Measurements from ENCODE around the gene GPR84.

The GPR84 gene

DNA sequence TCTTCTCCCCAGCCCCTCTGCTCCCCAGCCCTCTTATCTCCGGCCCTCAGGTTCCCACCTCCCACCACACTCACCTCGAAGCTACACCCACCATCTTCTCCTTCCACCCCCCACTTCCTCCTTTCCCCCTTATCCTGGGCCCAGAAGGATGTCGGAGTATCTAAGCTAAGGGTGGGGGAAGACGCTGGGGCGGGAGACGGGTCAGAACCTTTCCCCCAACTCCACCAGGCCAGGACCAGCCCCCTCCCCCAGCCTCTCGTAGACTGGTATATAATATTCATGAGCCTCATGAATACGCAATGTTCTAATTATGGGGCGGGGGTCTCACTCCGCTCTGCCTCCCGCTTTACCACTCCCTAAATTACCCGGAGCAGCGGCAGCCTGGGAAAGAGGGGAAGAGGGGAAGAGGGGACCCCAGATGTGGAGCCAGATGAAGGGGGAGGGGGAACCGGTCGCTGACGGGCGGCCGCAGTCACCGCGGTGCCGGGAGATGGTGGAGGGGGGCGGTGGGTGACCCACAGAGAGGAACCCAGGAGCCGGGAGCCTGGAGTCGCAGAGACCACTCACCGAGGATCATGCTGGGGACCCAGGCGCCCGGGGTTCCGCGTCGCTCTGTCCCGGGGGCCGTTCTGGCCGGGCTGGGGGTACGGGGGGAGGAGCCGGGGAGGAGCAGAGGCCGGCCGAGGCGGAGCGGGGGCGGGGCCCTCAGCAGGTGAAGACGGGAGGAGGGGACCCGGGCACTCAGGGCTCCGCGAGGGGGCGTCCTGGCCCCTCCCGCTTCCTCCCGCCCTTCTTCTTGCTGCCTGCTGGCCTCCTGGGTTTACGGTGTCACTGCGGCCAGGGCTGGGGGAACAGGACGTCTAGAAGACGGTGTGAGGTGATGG is 26.6 kb upstream of the GPR84 start:
- peak; percentile 70 to 74 for DNase-seq

GRCh38 chr12:54390176-54390667 is 25.9 kb upstream of the GPR84 start:
- no peak for DNase-seq

DNA sequence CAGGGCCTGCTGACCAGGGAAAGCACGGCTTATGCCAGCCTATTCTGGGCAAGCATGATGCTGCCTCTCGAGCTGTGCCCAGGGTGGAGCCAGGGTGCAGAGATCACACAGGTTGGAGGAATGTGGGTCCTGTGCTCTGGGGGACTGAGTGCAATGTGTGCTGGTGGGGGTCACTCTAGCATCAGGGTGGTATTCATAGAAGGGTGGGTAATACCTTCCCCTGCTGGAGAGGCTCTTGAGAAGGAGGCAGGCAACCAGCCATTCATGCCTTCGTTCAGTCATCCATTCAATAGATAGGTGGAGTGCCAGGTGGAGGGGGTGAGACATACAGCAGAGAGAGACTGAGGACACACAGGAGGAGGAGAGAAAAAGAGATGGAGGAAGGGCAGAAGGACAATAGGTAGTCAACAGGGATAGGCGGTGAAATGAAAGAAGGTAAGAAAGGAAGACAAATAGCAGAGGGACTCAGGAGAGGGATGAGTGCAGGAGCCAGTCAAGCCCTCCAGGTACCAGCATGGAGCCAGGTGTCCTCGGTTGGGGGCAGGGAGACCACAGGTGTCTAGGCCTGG is 25.4 kb upstream of the GPR84 start:
- no peak for DNase-seq

DNA sequence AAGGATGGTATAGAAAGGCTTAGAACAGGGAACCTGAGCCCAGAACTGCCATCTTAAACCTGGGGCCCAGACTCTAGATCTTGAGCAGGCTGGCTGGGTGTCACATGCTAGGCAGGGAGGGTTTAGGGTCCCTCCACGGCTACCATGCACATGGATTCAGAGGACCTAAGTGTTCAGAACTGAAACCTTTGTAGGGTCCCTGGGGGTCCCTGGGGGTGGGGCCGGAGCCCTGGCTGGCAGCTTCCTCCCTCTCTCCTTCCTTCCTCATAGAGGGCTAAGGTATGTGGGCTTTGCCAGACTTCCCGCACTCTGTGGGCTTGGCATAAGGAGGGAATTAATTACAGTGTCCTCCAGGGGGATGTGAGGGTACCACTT is 24.8 kb upstream of the GPR84 start:
- no peak for DNase-seq

GRCh38 chr12:54388237-54389133 is 24.2 kb upstream of the GPR84 start:
- no peak for DNase-seq

GRCh38 chr12:54387114-54387467 is 22.8 kb upstream of the GPR84 start:
- DNase-seq, result no peak

DNA sequence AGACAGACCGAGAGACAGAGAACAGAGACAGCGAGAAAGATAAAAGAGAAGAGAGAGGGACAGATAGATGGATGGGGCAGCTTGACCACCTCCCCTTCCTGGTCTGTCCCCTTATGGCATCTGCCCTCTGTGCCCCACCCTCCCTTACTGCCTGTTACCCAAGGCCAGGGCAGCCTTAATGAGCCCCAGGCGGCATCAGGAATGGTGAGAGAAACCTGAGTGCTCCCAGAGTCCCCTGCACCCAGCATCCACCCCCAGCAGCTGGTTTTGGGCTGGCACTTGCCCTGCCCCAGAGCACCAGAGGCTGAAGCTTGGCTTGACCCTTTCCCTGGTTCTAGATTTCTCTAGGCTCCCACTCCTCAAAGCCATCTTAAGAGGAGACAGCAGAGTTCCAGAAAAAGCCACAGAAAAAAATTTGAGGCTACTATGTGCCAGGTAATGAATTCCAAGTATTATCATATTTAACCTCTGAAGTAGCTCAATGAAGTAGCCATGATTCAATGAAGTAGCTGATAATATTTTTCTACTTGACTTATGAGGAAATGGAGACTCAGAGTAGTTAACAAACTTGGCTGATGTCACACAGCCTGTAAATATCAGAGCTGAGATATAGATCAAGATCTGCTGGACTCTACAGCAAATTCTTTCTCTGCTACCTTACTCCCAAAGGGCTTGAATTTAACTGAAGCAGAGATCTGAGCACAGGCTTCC is 22.3 kb upstream of the GPR84 start:
- DNase-seq, result no peak

- DNase-seq, result no peak
These were observed 21.1 kb upstream of the GPR84 start for GRCh38 chr12:54385251-54385914.

- no peak for DNase-seq
These were observed 20.3 kb upstream of the GPR84 start, which contains the start of gene ZNF385A for GRCh38 chr12:54384591-54385041. Gene ZNF385A (minus strand): TSS chr12:54384733. CDS start chr12:54384514, 219 bp downstream.

GRCh38 chr12:54383041-54383609 is 18.8 kb upstream of the GPR84 start:
- DNase-seq, result peak; percentile 29 to 45

- DNase-seq, result no peak
These were observed 16.9 kb upstream of the GPR84 start for GRCh38 chr12:54381136-54381535.

DNA sequence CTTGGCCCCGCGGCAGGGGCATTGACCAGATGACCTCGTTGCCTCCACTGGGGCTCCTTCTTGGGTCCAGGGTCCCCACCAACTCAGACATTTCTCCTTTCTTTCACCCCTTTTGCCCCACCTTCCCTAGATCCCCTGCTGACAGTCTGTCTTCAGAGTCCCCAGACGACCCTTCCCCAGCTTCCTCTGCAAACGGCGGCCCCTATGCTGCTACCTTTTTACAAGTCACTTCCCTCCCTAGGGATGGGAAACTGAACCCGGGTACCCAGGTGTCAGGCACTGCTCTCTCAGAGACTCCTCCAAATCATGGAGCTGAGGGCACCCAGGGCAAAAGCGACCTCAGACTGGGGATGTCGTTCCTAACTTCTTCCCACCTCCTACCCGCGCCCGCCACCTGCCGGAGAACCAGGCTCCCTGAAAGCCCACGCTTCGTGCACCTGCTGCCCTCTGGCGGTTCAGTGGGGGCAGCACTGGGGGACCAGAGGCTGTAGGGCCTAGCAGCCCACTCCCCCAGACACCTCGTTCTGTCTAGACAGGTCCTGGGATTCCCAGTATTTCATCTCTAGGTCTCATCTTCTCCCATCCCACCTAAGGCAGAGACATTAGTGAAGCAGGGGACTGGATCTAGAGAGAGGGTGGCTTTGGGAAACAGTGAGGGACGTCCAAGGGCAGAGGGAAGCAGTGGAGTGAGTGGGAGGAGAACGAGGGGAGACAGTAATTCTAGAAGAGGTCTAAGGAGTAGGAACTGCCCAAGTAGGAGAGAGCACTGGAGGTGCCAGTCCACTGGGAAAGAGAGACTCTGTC is 15.3 kb upstream of the GPR84 start:
- peak; percentile 93 to 95 for DNase-seq

- no peak for DNase-seq
These were observed 14.6 kb upstream of the GPR84 start for GRCh38 chr12:54378796-54379397.

- DNase-seq, result no peak
These were observed 13.7 kb upstream of the GPR84 start for GRCh38 chr12:54377797-54378515.

GRCh38 chr12:54377007-54377406 is 12.7 kb upstream of the GPR84 start:
- no peak for DNase-seq

DNA sequence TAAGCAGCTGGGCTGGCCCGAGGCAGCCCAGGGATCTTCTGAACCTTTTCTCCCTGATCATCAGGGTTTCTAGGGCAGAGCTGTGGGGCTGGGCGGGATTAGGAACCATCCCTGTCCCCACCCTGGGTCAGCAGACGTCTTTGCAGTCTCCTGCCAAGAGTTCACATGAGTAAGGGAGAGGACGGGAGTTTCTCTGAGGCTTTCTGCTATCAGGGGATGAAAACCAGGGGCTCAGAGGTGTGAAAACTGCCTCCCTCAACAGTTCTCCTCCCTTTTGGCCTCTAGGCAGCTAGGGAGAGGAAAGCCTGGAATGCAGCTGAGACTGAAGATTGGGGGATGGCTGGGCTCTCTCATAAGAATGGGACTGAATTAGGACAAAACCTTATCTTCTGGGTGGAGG is 12.3 kb upstream of the GPR84 start:
- DNase-seq, result no peak

DNA sequence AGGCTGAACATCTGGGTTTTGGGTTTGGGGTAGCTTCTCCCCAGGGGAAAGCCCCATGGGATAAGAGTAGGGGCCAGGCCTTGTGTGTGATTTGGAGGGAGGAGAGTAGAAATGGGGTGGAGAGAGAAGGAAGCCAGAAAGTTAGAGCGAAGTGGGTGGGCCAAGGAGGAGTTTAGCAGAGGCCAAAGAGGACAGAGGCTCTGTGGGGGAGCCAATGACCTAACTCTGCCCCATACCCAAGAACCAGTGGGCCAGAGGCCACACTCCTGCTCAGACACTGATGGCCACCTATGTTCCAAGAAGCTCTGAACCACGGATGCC is 10.9 kb upstream of the GPR84 start:
- DNase-seq, result no peak

- DNase-seq, result no peak
These were observed 10.4 kb upstream of the GPR84 start for GRCh38 chr12:54374562-54375258.
